VCaP (cell line): ENCODE measurements around the gene KCNK5.

ENCODE experiments used
- H3K27ac ChIP-seq: fragments of 450-650 bp; 2 replicates; pipeline ENCODE4 v1.5.1; 2017
- CTCF ChIP-seq: fragments of 450-650 bp; conservative IDR thresholded peaks from 2 replicates; pipeline ENCODE4 v1.5.1; 2017; ENCODE audit warnings: mild to moderate bottlenecking, moderate library complexity

KCNK5 gene

GRCh38 chr6:39208223-39208739 is 21.0 kb downstream of the KCNK5 start:
- no peak overlapping the region for H3K27ac ChIP-seq
- TF ChIP-seq CTCF = no peak

- H3K27ac ChIP-seq = no peak overlapping the region
- no peak for TF ChIP-seq CTCF
Measured at GRCh38 chr6:39207416-39208222, 21.7 kb downstream of the KCNK5 start.

DNA sequence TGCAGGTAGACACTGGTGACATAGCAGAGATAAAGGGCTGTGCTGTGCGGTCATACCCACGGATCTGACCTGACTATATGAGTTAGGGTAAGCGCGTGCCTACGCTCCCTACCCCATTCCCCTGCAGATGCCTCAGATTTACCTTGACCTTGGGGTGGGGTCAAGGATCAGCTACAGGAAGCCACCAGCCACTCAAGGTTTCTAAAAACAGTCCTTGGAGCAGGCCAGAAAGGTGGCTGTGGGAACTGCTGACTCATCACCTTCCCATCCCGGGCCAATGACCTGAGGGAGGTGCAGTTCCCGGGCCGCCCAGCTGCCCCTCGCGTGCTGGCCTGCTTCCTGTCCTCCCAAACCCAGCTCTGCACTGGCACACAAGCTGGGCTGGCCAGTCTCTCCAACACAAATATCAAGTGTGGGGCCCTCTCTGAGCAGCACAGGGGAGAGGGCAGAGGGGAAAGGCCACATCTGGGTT is 23.0 kb downstream of the KCNK5 start:
- H3K27ac ChIP-seq = no peak overlapping the region
- no peak for TF ChIP-seq CTCF

GRCh38 chr6:39204646-39205244 is 24.5 kb downstream of the KCNK5 start:
- H3K27ac ChIP-seq = no peak overlapping the region
- no peak for TF ChIP-seq CTCF

DNA sequence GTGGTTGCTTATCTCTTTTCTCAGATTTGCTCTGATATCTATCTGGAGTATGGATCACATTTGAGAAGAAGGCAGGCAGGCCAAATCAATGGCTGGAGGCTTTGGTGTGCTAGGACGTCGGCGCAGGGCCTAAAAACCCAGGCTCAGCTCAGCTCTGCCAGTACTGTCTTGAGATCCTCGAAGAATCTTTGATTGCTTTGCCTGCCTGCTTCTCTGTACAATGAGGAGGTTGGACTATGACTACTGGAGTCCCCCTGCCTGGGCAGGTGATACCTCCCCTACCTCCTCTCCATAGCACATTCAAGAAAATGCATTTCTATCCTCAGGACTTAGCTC is 25.1 kb downstream of the KCNK5 start:
- H3K27ac ChIP-seq = no peak overlapping the region
- TF ChIP-seq CTCF = no peak

DNA sequence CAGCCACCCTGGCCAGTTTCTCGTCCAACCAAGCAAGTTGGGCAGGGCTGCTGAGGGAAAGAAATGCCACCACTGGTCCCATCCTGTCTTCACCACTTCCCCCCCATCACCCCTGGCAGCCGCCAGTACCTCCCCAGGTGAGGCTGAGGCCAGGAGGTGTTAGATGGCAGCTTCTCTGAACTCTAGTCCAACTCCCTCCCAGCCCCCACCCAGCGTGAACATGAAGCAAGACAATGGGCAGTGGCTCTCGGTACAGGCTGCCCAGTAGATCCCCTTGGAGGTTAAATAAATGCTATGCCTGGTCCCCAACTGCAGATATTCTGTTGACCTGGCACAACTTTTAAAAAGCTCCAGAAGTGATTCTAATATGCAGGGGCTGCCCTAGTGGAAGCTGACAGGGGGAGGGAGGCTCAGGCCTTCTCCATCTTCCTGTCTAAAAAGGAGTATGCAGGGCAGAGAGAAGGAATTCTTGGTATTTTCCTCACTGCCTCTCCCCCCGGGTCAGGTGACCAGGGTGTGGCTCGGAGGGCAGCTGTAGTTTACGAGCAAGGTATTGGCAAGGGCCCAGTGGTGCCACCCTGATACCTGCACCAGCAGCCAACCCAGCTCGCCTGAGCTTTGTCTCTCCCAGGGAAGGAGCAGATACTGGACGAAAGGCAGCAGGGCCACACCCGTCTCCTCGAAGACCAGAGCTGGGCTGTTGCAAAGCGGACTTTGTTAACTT is 25.7 kb downstream of the KCNK5 start:
- no peak overlapping the region for H3K27ac ChIP-seq
- TF ChIP-seq CTCF = no peak

GRCh38 chr6:39202166-39202565 is 27.1 kb downstream of the KCNK5 start:
- no peak overlapping the region for H3K27ac ChIP-seq
- no peak for TF ChIP-seq CTCF
